Tibial nerve (tissue), 4 donors: ENCODE measurements around the gene KLRB1.

ENCODE experiments used
- EP300 ChIP-seq, 2 donors: sonication (generic); formaldehyde crosslinking; IDR thresholded peaks; one replicate each; pipeline ENCODE4 v1.6.1; 2017; ENCODE audit warnings: antibody characterized with exemption in 2 of 2, mild to moderate bottlenecking in 1 of 2
- POLR2A ChIP-seq, 2 donors: fragments of 450-650 bp; IDR thresholded peaks; one replicate each; pipeline ENCODE4 v1.6.1; 2017; ENCODE audit warnings: antibody characterized with exemption in 2 of 2, mild to moderate bottlenecking in 2 of 2, moderate library complexity in 2 of 2
- TF ChIP-seq, protein P1 (sequence below), 5 experiments: fragments of 200-600 bp in 3 of 5; fragments of 450-650 bp in 2 of 5; sonication (generic) in 3 of 5; IDR thresholded peaks; one replicate each; pipeline ENCODE4 v1.5.1; 2016 to 2019; ENCODE audit warnings: antibody characterized with exemption in 5 of 5, mild to moderate bottlenecking in 3 of 5, moderate library complexity in 2 of 5

DNA sequence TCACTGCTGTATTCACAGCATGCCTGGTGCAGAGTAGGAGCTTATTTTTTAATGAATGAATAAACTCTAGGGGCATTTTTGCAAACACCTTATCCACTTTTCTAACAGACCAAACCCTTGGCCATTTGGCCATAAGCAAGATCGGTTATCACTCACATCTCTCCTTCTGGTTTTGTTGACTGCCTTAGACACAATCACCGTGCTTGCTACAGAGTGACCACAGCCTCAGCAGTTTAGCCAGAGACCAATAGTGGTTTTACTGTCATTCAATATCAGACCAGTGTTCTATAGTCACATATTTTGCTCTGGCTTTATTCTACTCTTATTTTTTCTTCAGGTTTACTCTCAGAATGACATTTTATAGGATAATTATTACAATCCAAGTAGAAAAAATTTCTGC, 2.2 kb downstream of the KLRB1 start:
- TF ChIP-seq, protein P1, sequence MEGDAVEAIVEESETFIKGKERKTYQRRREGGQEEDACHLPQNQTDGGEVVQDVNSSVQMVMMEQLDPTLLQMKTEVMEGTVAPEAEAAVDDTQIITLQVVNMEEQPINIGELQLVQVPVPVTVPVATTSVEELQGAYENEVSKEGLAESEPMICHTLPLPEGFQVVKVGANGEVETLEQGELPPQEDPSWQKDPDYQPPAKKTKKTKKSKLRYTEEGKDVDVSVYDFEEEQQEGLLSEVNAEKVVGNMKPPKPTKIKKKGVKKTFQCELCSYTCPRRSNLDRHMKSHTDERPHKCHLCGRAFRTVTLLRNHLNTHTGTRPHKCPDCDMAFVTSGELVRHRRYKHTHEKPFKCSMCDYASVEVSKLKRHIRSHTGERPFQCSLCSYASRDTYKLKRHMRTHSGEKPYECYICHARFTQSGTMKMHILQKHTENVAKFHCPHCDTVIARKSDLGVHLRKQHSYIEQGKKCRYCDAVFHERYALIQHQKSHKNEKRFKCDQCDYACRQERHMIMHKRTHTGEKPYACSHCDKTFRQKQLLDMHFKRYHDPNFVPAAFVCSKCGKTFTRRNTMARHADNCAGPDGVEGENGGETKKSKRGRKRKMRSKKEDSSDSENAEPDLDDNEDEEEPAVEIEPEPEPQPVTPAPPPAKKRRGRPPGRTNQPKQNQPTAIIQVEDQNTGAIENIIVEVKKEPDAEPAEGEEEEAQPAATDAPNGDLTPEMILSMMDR (IDR thresholded peaks at IDR 0.05), result no peak
- TF ChIP-seq POLR2A (IDR thresholded peaks at IDR 0.05), result no peak
- TF ChIP-seq EP300 (IDR thresholded peaks at IDR 0.05), result no peak
